PC-3 (cell line): ENCODE measurements around the gene MS4A4E. TPM values are rescaled to one million over a fixed set of nuclear protein-coding genes. Genes with fewer than 3 reads are reported as not detected.
"Not testable (repeated sequence)": the region's sequence is repeated elsewhere in the genome, so short reads cannot be mapped to it uniquely, and the experiment has no call there.

Source experiments
- ATAC-seq: fragments of 200-7000 bp; cut with Tn5 transposase; 2 replicates; pipeline ENCODE4 v1.9.1; 2020; ENCODE audit warnings: mild to moderate bottlenecking, moderate library complexity
- BruUV-seq: library from RNA; stranded (reverse); fragments of 400-500 nt; replicated peaks from 2 replicates; lab custom pipeline; 2021; lab: Mats Ljungman, UMichigan
- CTCF ChIA-PET: fragments of 300-600 bp; sonication (Branson Sonifier 250); formaldehyde crosslinking; loops from one replicate; lab custom pipeline; 2022; ENCODE audit warnings: antibody characterized with exemption; lab: Charles Lee
- POLR2A ChIA-PET: fragments of 300-600 bp; sonication (Branson Sonifier 250); formaldehyde crosslinking; loops from one replicate; lab custom pipeline; 2022; ENCODE audit warnings: antibody characterized with exemption; ENCODE audit not compliant: unreplicated experiment; lab: Charles Lee
- DNase-seq: peaks from one replicate; pipeline ENCODE4 v3.0.0-alpha.2; 2015
- H2AFZ ChIP-seq: fragments of 300-600 bp; sonication (generic); 2 replicates; pipeline ENCODE4 v1.6.0; 2016; ENCODE audit warnings: antibody characterized with exemption, low read length
- H3F3A ChIP-seq: fragments of 300-600 bp; sonication (generic); one replicate; pipeline ENCODE4 v1.6.0; 2017; ENCODE audit warnings: antibody characterized with exemption, low read length, control low read depth, mild to moderate bottlenecking; ENCODE audit not compliant: unreplicated experiment
- H3K27ac ChIP-seq: fragments of 300-600 bp; sonication (generic); 2 replicates; pipeline ENCODE4 v1.5.1; 2016; ENCODE audit warnings: mild to moderate bottlenecking, low read length
- H3K27me3 ChIP-seq: fragments of 300-600 bp; sonication (generic); 2 replicates; pipeline ENCODE4 v1.6.1; 2016; ENCODE audit warnings: low read length, mixed read lengths
- H3K36me3 ChIP-seq: fragments of 300-600 bp; sonication (generic); 2 replicates; pipeline ENCODE4 v1.6.1; 2016; ENCODE audit warnings: low read depth, mixed run types, low read length, mixed read lengths
- H3K4me1 ChIP-seq: fragments of 300-600 bp; sonication (generic); 2 replicates; pipeline ENCODE4 v1.5.1; 2016; ENCODE audit warnings: low read length; ENCODE audit not compliant: insufficient read depth
- H3K4me2 ChIP-seq: fragments of 300-600 bp; sonication (generic); 2 replicates; pipeline ENCODE4 v1.6.0; 2016; ENCODE audit warnings: low read length
- H3K4me3 ChIP-seq: fragments of 300-600 bp; sonication (generic); 2 replicates; pipeline ENCODE4 v1.5.1; 2016; ENCODE audit warnings: mild to moderate bottlenecking, low read length, mixed read lengths
- H3K79me2 ChIP-seq: fragments of 300-600 bp; sonication (generic); 2 replicates; pipeline ENCODE4 v1.6.1; 2017; ENCODE audit warnings: low read length, mixed read lengths
- H3K9ac ChIP-seq: fragments of 300-600 bp; sonication (generic); 2 replicates; pipeline ENCODE4 v1.6.0; 2016; ENCODE audit warnings: mild to moderate bottlenecking, low read length
- H3K9me2 ChIP-seq: fragments of 300-600 bp; sonication (generic); replicated peaks from 2 replicates; pipeline ENCODE4 v1.6.1; 2016; ENCODE audit warnings: mixed run types, low read length, mixed read lengths
- H3K9me3 ChIP-seq: fragments of 300-600 bp; sonication (generic); 2 replicates; pipeline ENCODE4 v1.6.1; 2016; ENCODE audit warnings: low read length, mixed read lengths
- H4K20me1 ChIP-seq: fragments of 300-600 bp; sonication (generic); 2 replicates; pipeline ENCODE4 v1.6.1; 2016; ENCODE audit warnings: low read length, mixed read lengths
- CTCF ChIP-seq: fragments of 300-600 bp; sonication (generic); conservative IDR thresholded peaks from 2 replicates; pipeline ENCODE4 v1.5.1; 2017; ENCODE audit warnings: antibody characterized with exemption, low read depth, mild to moderate bottlenecking, low read length
- EZH2 ChIP-seq: fragments of 300-600 bp; sonication (generic); IDR thresholded peaks from one replicate; pipeline ENCODE4 v1.6.1; 2017; ENCODE audit warnings: antibody characterized with exemption, mild to moderate bottlenecking, low read length; ENCODE audit not compliant: unreplicated experiment
- EZH2phosphoT487 ChIP-seq: fragments of 300-600 bp; sonication (generic); IDR thresholded peaks from 2 replicates; pipeline ENCODE4 v1.6.1; 2018; ENCODE audit warnings: mild to moderate bottlenecking, antibody characterized with exemption, low read length, borderline replicate concordance
- intact Hi-C: fragments of 100-400 bp; cut with micrococcal nuclease; formaldehyde crosslinking; loops from 2 replicates; pipeline ENCODE4 v1.9.0; 2023
- total RNA-seq: library from RNA; depleted of rRNA; stranded (reverse); fragments of >200 nt; gene quantifications from 2 replicates; pipeline ENCODE4 v1.2.3, GENCODE V29; 2014

Gene MS4A4E
- total RNA-seq, 1 experiment from 2014 or later = not detected

GRCh38 chr11:60159284-60159683 is 83.7 kb downstream of the MS4A4E start:
- intact Hi-C loops = no loop called here
- Histone ChIP-seq H2AFZ (no peak overlapping the region), H3K4me1 (peaks cover 26% of the 10 kb centered on the region), H3K36me3 (no peaks in the 10 kb centered on the region), H3K9me3 (no peaks in the 10 kb centered on the region), H3K4me3 (no peak overlapping the region), H3K4me2 (0 out of 2 replicates have a peak overlapping the region, but pooled peaks have one; percentile 21), H4K20me1 (no peaks in the 10 kb centered on the region), H3K79me2 (no peaks in the 10 kb centered on the region), H3F3A (peaks cover 7% of the 10 kb centered on the region), H3K9ac (peak overlapping the region; percentile 7; the same call in 1 of the 2 replicates), H3K27ac (peak overlapping the region; percentile 69), H3K9me2 (no peaks in the 10 kb centered on the region), H3K27me3 (no peaks in the 10 kb centered on the region)
- DNase-seq = no peak
- TF ChIP-seq CTCF (no peak), EZH2phosphoT487 (no peak), EZH2 (no peak)
- BruUV-seq = no TSS peak
- ChIA-PET POLR2A (no interaction called here), CTCF (interaction anchor here (1.0 kb wide), 1 partner anchor 12 kb away, joined by 3 read pairs; no protein-coding TSS in a partner anchor)
- no peak for ATAC-seq

- TF ChIP-seq EZH2phosphoT487 (no peak), EZH2 (no peak), CTCF (no peak)
- H3K9ac ChIP-seq = peak overlapping the region; percentile 31; the same call in 1 of the 2 replicates
- BruUV-seq = no TSS peak
- peak; percentile 93 for DNase-seq
- H3K4me1 ChIP-seq = peaks cover 26% of the 10 kb centered on the region
- peak overlapping the region; percentile 80 for H3K27ac ChIP-seq
- peaks cover 7% of the 10 kb centered on the region for H3F3A ChIP-seq
- ChIA-PET CTCF (interaction anchor here (1.0 kb wide), 1 partner anchor 12 kb away, joined by 3 read pairs; no protein-coding TSS in a partner anchor), POLR2A (no interaction called here)
- intact Hi-C loops = no loop called here
- no peaks in the 10 kb centered on the region for H4K20me1 ChIP-seq
- H3K36me3 ChIP-seq = no peaks in the 10 kb centered on the region
- no peak overlapping the region for H3K4me3 ChIP-seq
- no peaks in the 10 kb centered on the region for H3K79me2 ChIP-seq
- peak overlapping the region; percentile 8; the same call in 1 of the 2 replicates for H3K4me2 ChIP-seq
- ATAC-seq = peak; percentile 22; the same call in 1 of the 2 replicates
- H2AFZ ChIP-seq = no peak overlapping the region
- H3K9me2 ChIP-seq = no peaks in the 10 kb centered on the region
- H3K27me3 ChIP-seq = no peaks in the 10 kb centered on the region
- H3K9me3 ChIP-seq = no peaks in the 10 kb centered on the region
Observed at GRCh38 chr11:60158636-60159035, 84.3 kb downstream of the MS4A4E start.

- Histone ChIP-seq H2AFZ (peak overlapping the region; percentile 12; the same call in 1 of the 2 replicates), H3K4me1 (peaks cover 26% of the 10 kb centered on the region), H3K4me2 (peak overlapping the region; percentile 6), H3K9me3 (no peaks in the 10 kb centered on the region), H3K27ac (0 out of 2 replicates have a peak overlapping the region, but pooled peaks have one; percentile 1), H3K9me2 (no peaks in the 10 kb centered on the region), H3K4me3 (no peak overlapping the region), H3K79me2 (no peaks in the 10 kb centered on the region), H3K9ac (no peak overlapping the region), H3K36me3 (no peaks in the 10 kb centered on the region), H3F3A (peaks cover 7% of the 10 kb centered on the region), H3K27me3 (no peaks in the 10 kb centered on the region), H4K20me1 (no peaks in the 10 kb centered on the region)
- ChIA-PET POLR2A (no interaction called here), CTCF (no interaction called here)
- TF ChIP-seq CTCF (no peak), EZH2 (no peak), EZH2phosphoT487 (no peak)
- no TSS peak for BruUV-seq
- ATAC-seq (no peak), DNase-seq (peak; percentile 52)
- intact Hi-C loops = no loop called here
Observed at GRCh38 chr11:60155931-60156330, 87.0 kb downstream of the MS4A4E start.

GRCh38 chr11:60152727-60153126 is 90.2 kb downstream of the MS4A4E start:
- POLR2A ChIA-PET, H3K36me3 ChIP-seq, H3K4me2 ChIP-seq, H3K79me2 ChIP-seq, H3K9me2 ChIP-seq, DNase-seq, H3K9me3 ChIP-seq, BruUV-seq, ATAC-seq, H3K9ac ChIP-seq, H4K20me1 ChIP-seq, CTCF ChIA-PET, H3K27me3 ChIP-seq, H2AFZ ChIP-seq, H3K4me3 ChIP-seq, H3K27ac ChIP-seq, intact Hi-C loops, H3F3A ChIP-seq, H3K4me1 ChIP-seq: not testable (repeated sequence)
